A673 (cell line): ENCODE results near the gene REV3L.

Experiments used
- EZH2 ChIP-seq: fragments of 200-600 bp; sonication (generic); IDR thresholded peaks from 2 replicates; pipeline ENCODE4 v1.6.1; 2017; ENCODE audit warnings: borderline replicate concordance, low read depth, mild to moderate bottlenecking, mixed read lengths, antibody characterized with exemption, low read length; ENCODE audit not compliant: poor library complexity, severe bottlenecking
- TF ChIP-seq, protein P1 (sequence below): fragments of 300-800, 200-600 bp; sonication (generic); conservative IDR thresholded peaks from 2 replicates; pipeline ENCODE4 v1.5.1; 2017; ENCODE audit warnings: low read depth, mild to moderate bottlenecking, antibody characterized with exemption, low read length, moderate library complexity, mixed read lengths

DNA sequence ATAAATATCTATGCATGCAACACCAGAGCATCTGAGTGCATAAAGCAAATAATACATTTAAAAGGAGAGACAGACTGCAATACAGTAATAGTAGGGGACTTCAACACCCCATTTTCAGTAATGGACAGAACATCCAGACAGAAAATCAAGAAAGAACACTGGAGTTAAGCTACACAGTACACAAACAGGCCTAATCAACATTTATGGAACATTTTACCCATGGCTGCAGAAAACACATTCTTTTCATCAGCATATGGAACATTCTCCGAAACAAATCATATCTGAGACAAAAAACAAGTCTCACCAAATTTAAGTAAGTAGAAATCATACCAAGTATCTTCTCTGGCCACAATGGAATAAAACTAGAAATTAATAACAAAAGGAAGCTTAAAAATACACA is 50.5 kb downstream of the REV3L start:
- TF ChIP-seq, protein P1, sequence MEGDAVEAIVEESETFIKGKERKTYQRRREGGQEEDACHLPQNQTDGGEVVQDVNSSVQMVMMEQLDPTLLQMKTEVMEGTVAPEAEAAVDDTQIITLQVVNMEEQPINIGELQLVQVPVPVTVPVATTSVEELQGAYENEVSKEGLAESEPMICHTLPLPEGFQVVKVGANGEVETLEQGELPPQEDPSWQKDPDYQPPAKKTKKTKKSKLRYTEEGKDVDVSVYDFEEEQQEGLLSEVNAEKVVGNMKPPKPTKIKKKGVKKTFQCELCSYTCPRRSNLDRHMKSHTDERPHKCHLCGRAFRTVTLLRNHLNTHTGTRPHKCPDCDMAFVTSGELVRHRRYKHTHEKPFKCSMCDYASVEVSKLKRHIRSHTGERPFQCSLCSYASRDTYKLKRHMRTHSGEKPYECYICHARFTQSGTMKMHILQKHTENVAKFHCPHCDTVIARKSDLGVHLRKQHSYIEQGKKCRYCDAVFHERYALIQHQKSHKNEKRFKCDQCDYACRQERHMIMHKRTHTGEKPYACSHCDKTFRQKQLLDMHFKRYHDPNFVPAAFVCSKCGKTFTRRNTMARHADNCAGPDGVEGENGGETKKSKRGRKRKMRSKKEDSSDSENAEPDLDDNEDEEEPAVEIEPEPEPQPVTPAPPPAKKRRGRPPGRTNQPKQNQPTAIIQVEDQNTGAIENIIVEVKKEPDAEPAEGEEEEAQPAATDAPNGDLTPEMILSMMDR, result no peak
- TF ChIP-seq EZH2, result no peak
